GM12873 (cell line): ENCODE results near the gene STAG1.

Experiments used
- TF ChIP-seq, protein P1 (sequence below): IDR thresholded peaks from 2 replicates; pipeline ENCODE4 v1.5.1; 2012; ENCODE audit warnings: low read depth, mild to moderate bottlenecking, moderate library complexity, low read length, control low read depth; ENCODE audit not compliant: insufficient read depth; ENCODE audit errors: missing control alignments

The STAG1 gene

DNA sequence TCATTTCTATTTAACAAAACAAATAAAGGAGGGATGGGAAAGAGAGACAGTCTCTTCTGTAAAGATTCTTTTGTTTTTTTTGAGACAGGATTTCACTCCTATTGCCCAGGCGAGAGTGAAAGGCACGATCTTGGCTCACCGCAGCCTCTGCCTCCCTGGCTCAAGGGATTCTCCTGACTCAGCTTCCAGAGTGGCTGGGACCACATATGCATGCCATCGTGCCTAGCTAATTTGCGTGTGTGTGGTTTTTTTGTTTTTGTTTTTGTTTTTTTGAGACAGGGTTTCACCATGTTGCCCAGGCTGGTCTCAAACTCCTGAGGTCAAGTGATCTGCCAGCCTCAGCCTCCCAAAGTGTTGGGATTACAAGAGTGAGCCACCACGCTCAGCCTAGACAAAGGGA lies 23.3 kb downstream of the STAG1 start:
- TF ChIP-seq, protein P1, sequence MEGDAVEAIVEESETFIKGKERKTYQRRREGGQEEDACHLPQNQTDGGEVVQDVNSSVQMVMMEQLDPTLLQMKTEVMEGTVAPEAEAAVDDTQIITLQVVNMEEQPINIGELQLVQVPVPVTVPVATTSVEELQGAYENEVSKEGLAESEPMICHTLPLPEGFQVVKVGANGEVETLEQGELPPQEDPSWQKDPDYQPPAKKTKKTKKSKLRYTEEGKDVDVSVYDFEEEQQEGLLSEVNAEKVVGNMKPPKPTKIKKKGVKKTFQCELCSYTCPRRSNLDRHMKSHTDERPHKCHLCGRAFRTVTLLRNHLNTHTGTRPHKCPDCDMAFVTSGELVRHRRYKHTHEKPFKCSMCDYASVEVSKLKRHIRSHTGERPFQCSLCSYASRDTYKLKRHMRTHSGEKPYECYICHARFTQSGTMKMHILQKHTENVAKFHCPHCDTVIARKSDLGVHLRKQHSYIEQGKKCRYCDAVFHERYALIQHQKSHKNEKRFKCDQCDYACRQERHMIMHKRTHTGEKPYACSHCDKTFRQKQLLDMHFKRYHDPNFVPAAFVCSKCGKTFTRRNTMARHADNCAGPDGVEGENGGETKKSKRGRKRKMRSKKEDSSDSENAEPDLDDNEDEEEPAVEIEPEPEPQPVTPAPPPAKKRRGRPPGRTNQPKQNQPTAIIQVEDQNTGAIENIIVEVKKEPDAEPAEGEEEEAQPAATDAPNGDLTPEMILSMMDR: no peak

DNA sequence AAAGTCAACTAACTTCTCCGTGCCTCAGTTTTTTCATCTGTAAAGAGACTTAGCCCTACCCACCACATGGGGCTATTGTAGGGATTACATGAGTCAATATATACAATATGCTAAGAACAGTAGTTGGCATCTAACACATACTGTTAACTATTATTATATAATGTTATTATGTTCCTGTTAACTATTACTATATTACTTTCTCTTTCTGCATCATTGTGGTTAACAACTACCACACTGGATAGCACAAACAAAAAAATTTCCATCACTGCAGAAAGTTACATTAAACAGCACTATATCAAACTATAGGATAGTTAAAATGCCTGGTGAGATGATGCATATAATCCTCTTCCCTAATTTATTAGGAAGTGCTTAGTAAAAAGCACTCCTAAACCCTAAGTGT lies 23.7 kb downstream of the STAG1 start:
- TF ChIP-seq, protein P1: no peak

DNA sequence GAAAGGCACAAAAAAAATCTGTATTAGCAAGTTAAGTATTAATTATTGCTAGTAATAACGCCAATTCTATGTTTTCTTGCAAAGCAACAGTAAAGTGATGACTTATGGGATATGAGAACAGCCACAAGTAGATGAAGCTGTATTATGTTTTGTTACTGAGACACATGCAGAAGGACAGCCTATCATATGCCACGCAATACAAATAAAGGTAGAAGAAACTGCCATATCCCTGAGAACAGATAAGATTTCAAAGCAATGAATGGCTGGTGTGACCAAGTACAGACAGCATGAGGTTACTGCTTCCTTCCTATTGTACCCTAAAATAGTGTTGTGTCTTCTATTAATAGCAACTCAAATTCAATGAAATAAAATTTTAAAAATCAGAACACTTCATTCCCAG lies 26.7 kb downstream of the STAG1 start:
- TF ChIP-seq, protein P1: no peak

DNA sequence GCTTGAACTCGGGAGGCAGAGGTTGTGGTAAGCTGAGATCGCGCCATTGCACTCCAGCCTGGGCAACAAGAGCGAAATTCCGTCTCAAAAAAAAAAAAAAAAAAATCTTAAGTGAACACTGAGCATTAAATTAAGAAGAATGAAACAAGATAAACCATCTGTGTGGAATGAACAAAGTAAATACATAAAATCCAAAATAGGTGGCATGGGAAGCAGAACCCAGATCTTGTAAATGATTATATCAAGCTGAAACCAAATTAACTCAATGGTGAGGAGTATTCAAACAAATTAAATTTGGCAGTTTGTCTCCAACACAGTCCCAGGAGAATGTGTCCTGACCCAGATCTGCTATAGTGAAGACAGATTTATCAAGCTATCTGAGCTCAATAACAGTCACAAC lies 32.1 kb downstream of the STAG1 start:
- TF ChIP-seq, protein P1: no peak

DNA sequence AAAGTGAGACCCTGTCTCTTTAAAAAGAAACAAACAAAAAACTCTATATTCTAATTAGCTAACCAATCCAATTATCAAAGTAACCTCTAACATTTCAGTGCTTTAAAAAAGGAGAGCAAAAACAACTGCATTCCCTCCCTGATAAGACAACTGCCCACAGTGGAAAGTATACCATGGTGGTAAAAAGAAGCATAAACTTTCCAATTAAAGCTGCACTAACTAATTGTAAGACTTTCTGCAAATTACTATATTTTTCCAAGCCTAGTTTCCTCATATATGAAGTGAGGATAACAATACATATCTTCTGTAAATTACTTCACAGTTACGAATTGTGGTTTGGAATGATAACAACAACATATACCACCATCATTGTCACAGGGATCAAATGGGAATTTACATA lies 35.5 kb downstream of the STAG1 start:
- TF ChIP-seq, protein P1: no peak

DNA sequence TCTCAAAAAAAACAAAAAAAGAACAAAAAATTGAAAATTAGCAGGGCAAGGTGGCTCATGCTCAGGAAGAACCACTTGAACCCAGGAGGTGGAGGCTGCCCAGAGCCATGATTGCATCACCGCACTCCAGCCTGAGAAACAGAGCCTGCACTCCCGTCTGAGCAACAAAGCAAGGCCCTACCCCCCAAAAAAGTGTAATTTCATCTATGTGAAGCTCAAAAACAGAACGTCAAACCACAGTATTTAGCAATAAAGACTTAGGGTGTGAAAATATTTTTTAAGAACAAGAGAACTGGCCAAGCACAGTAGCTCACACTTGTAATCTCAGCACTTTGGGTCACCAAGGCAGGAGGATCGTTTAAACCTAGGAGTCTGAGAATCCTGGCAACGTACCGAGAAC lies 38.2 kb downstream of the STAG1 start:
- TF ChIP-seq, protein P1: no peak

DNA sequence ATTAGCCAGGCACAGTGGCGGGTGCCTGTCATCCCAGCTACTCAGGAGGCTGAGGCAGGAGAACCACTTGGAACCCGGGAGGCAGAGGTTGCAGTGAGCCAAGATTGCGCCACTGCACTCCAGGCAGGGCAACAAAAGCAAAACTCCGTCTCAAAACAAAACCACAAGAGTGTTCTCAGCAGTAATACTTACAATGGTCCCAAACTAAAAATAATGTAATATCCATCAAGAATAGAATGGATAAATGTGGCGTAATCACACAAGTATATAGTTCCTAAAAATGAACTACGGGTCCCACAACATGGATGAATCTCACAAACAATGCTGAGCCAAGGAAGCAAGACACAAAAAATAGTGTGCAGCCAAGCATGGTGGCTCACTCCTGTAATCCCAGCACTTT lies 39.2 kb downstream of the STAG1 start:
- TF ChIP-seq, protein P1: no peak
